ENCODE measurements around the gene SSR3.

Gene SSR3

DNA sequence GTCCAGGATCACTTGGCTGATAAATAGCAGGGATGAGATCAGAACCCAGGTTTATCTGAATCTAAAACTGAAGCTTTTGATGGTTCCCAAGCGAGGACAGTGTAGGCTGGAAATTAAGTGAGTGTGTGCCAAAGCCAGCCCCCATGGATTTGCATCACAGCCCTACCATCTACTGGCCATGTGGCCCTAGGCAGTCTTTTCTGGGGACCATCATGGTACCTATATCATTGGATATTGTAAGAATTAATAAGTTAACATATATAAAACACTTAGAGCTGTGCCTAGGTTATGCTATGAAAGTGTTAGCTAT is 32.8 kb upstream of the SSR3 start:
- Histone ChIP-seq H3K36me3 (no peaks in the 10 kb centered on the region), H3K27me3 (ENCODE audit: insufficient read depth, low read depth, severe bottlenecking) (no peaks in the 10 kb centered on the region), H3K4me3 (ENCODE audit: low read depth, low read length) (no peak overlapping the region), H3K27ac (no peak overlapping the region), H3K9me3 (ENCODE audit: severe bottlenecking) (no peaks in the 10 kb centered on the region)
- TF ChIP-seq, protein P1, sequence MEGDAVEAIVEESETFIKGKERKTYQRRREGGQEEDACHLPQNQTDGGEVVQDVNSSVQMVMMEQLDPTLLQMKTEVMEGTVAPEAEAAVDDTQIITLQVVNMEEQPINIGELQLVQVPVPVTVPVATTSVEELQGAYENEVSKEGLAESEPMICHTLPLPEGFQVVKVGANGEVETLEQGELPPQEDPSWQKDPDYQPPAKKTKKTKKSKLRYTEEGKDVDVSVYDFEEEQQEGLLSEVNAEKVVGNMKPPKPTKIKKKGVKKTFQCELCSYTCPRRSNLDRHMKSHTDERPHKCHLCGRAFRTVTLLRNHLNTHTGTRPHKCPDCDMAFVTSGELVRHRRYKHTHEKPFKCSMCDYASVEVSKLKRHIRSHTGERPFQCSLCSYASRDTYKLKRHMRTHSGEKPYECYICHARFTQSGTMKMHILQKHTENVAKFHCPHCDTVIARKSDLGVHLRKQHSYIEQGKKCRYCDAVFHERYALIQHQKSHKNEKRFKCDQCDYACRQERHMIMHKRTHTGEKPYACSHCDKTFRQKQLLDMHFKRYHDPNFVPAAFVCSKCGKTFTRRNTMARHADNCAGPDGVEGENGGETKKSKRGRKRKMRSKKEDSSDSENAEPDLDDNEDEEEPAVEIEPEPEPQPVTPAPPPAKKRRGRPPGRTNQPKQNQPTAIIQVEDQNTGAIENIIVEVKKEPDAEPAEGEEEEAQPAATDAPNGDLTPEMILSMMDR (IDR thresholded peaks at IDR 0.05; ENCODE audit: low read depth, low read length), result no peak
- no peak for DNase-seq

DNA sequence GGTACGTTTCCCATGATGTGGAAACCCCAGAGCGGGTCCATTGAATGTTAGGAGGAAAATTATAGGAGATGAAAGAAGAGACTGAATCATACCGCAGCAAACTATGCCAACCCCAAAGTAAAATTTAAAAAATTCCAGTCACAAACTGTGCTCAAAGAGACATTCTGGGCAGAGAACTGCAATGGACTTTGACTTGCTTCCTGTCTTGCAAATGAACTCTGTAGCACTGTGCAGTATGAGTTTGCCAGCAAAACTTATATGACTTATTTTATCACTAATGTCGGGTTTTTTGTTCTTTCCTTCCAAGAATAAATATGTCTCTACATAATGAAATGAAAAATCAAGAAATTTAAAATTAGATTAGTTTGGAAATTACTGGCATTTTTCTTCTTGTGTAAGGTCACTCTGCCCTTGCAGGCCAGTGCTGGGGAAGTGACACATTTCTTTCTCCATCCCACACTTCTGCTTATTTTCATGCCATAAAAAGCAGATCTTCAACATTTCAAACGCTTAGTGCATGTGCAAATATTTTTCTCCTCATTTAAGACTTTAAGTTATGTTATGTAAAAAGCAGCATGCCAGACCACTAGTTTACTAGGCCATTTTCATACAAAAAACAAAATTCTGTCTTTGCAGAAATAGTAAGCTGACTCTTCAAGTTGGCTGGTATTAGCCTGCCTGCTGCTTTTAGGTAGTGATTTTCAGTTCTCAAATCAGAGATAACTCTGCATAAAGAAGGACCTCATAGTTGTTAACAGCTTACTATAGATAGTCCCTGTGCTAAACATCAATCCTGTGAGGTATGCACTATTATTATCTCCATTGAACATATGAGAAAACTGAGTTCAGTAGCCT is 32.2 kb upstream of the SSR3 start:
- H3K27me3 ChIP-seq (ENCODE audit: insufficient read depth, low read depth, severe bottlenecking), result no peaks in the 10 kb centered on the region
- no peak overlapping the region for H3K4me3 ChIP-seq (ENCODE audit: low read depth, low read length)
- no peak overlapping the region for H3K27ac ChIP-seq
- no peaks in the 10 kb centered on the region for H3K9me3 ChIP-seq (ENCODE audit: severe bottlenecking)
- no peaks in the 10 kb centered on the region for H3K36me3 ChIP-seq
- no peak for DNase-seq
- TF ChIP-seq, protein P1 (IDR thresholded peaks at IDR 0.05; ENCODE audit: low read depth, low read length), result no peak

DNA sequence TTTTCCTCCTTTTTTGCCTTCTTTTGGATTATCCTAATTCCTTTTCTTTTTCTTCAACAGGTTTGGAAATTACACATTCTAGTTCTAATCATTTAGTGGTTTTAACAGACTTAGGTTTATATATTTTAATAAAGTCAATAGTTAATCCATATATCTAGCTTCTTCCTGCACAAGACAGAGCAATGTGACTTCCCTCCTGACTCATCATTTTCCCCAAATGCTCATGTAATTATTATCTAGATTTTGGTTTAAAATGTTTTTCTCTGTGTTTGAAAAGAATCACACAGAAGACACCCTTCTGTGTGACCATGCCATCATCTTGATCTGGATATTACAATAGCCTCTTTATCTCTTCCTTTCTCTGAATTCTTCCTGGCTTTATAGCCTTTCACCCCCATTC is 28.6 kb upstream of the SSR3 start:
- TF ChIP-seq, protein P1 (IDR thresholded peaks at IDR 0.05; ENCODE audit: low read depth, low read length), result no peak
- DNase-seq, result no peak
- Histone ChIP-seq H3K27ac (no peak overlapping the region), H3K27me3 (ENCODE audit: insufficient read depth, low read depth, severe bottlenecking) (no peaks in the 10 kb centered on the region), H3K9me3 (ENCODE audit: severe bottlenecking) (no peaks in the 10 kb centered on the region), H3K4me3 (ENCODE audit: low read depth, low read length) (no peak overlapping the region), H3K36me3 (no peaks in the 10 kb centered on the region)

DNA sequence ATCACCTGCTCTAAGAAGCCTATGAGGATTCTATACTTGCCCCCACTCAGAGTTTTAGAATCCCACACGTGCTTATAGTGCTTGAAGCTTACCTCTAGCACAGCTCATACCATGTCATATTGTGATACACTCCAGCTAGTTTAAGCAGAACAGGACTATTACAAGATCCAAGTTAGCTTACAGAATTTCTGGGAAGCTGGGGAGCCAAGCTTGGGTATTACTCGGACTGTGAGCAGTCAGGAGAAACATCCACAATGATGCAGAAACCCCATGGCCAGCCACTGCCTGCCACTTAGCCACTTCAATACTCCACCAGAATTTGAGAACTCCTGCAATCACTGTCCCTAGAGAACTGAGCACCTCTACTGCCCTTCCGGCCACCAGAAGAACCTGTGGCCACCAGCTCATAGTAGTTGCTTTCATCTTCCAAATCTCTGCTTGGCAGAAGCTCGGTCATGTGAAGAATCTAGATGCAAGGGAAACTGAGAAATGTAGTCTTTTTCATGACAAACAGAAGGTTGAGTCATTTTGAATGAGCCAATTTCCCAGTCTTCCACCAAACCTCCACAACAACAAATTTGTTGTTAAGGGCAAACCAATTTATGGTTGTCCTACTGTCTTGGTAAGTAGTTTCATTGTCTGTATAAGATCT is 27.7 kb upstream of the SSR3 start:
- no peaks in the 10 kb centered on the region for H3K27me3 ChIP-seq (ENCODE audit: insufficient read depth, low read depth, severe bottlenecking)
- DNase-seq, result no peak

DNA sequence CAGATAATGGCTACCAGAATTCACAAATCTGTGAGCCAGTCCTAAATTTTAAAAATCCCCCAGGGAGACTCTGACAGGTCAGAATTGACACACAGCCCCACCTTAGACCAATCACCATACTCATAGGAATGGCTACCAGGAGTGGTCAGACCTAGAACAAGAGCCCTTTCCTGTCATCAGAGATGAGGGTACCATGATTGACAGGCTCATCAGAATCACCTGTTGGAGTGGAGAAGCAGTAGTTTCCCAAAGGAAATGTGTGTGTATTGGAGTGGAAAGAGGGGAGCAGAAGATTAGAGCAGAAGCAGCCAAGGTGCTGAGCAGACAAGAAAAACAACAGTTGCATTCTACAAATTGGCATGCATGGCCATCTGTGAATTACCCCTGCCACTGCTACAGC is 27.0 kb upstream of the SSR3 start:
- Histone ChIP-seq H3K4me3 (ENCODE audit: low read depth, low read length) (no peak overlapping the region), H3K27ac (no peak overlapping the region), H3K36me3 (no peaks in the 10 kb centered on the region), H3K9me3 (ENCODE audit: severe bottlenecking) (no peaks in the 10 kb centered on the region), H3K27me3 (ENCODE audit: insufficient read depth, low read depth, severe bottlenecking) (no peaks in the 10 kb centered on the region)
- DNase-seq, result no peak
- TF ChIP-seq, protein P1 (IDR thresholded peaks at IDR 0.05; ENCODE audit: low read depth, low read length), result no peak

More for the DNA sequence above, 27.7 kb upstream of the SSR3 start:
- no peak overlapping the region for H3K4me3 ChIP-seq (ENCODE audit: low read depth, low read length)
- TF ChIP-seq, protein P1 (IDR thresholded peaks at IDR 0.05; ENCODE audit: low read depth, low read length), result no peak
- H3K27ac ChIP-seq, result no peak overlapping the region
- H3K36me3 ChIP-seq, result no peaks in the 10 kb centered on the region
- no peaks in the 10 kb centered on the region for H3K9me3 ChIP-seq (ENCODE audit: severe bottlenecking)

Measured in WERI-Rb-1 (cell line).